OCI-M2 (cell line): Measurements from ENCODE around the gene PRPF4.

Experiments
- DNase-seq: peaks from one replicate; lab custom pipeline; 2025; ENCODE audit not compliant: unreplicated experiment; lab: John Stamatoyannopoulos, UW

PRPF4 gene

DNA sequence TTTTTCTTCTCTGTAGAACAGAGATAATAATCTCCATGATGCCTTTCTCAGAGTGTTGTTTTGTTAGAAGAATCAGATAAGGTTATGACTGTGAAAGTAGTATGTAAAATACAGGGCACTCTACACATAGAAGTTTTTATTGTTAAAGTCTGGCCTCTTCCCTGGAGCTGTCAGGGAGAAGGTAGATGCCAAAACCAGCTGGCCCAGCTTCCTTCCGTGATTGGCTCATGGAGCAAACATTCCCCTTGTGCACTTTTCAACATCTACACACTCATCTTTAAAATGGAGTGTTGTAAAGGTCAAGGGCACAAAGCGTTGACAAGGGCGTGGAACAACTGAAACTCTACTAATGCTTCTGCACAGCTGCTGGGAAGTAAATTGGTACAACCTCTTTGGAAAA is 35.1 kb downstream of the PRPF4 start:
- no peak for DNase-seq

DNA sequence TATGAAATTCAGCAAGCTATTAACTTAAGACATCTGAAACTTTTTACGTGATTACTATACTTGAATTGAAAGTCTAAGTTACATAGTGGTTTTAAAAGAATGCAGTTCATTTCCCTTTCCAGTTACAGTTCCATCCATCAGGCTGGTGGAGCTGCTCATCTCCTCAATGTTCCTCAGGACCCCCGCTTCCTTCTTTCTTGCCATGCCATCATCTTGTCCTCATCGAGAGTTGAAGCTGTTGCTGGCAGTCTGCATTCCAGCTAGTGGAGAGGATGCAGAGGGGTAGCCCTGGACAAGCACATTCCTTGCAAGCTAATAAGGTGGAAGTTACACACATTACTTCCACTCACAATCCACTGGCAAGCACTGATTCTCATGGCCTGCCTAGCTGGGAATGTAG is 36.5 kb downstream of the PRPF4 start:
- no peak for DNase-seq

DNA sequence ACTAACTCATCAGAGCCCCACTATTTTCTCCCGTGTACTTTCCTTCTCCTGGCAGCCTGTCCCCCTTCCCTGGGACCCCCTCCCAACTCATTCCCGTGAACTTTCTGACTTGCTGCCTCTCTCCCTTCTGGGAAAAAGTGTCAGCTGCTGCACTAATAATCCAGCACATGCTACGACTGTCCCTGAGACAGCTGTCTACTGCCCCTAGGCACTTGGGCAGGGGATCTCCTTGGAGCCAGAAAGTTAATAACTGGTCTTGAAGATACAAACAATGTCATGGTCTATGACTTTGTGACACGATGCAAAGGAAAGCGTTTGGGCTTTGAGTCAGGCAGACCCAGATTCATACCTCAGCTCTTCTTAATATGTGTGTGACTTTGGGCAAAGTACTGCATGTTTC is 37.8 kb downstream of the PRPF4 start:
- no peak for DNase-seq

DNA sequence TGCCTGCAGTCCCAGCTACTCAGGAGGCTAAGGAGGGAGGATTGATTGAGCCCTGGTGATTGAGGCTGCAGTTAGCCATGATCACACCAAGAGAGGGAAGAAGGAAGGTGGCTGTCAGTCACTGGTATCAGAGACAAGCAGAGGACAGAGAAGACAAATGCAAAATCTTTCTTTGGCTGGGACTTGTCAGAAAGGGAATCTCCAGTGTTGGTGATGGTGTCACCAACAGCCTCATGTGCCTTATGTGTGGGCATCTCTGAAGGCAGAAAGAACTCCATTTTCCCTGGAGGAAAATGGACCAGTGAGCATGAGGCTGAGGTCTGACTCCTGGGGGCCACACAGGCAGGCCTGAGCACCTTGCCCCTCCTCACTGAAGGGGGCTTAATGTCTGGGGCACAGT is 39.8 kb downstream of the PRPF4 start:
- no peak for DNase-seq

DNA sequence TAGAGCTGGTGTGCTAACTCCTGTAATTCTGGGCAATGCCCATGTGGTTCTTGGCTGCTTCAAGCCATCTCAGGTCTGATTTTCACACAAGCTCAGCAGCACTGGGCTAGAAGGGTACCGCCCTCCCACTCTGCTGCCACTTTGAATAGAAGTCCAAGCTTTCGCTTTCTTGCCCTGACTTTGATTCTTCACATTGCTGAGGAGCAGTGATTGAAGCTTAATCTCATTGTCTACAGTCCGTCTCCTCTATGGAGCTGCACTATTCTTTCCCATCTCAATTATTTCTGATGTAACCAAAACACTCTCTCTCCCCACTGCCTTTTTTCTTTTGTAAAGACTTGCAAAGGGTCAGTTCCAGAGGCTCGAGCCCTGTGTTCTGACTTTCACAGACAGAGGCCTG is 40.6 kb downstream of the PRPF4 start:
- no peak for DNase-seq

DNA sequence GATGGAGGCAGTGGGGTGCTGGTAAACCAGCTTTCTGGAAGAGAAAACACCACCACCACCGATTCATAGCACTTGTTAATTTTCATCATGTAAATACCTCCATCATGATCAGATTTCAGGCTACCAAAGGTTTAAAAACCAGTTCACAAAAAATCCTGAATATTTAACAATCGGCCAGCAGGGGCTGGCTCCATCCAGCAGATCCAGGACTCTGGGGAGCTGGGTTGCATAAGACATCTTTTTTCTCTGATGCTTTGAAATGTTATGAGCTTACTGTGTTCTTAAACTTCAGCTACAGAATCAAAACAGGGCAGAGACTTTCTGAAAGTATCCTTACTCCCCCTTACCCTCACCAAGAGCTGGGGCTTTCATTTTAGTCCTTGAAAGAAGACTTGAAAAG is 42.3 kb downstream of the PRPF4 start:
- no peak for DNase-seq

DNA sequence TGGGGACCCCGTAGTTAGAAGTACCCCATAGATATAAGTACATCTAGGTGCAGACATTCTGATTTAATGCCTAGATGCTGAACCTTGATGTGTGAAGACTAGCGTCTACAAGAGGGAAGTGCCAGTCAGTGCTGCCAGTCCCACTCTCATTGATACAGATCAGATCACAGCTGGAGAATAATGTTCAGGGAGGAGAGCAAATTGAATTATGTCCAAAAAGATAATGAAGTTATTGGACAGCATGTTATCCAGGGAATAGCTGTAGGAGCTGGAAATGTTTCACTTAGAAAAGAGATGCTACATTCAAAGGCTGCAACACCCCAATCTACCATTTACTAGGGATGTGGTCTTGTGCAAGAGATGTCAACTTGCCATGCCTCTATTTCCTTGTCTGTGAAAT is 43.6 kb downstream of the PRPF4 start:
- no peak for DNase-seq

DNA sequence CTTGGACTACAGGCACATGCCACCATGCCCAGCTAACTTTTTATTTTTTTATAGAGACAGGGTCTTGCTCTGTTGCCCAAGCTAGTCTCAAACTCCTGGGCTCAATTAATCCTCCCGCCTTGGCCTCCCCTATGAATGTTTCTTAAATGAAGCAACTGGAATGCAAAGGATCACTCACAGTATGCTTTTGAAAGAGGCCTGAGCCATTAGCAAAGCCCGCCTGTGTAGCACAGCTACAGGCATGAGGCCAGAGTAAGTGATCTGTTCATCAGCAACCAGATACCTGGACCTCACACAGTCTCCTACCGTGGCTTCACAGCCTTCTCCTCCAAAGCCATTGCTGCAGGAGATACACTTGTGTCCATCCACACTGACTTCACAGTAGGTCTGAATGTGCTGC is 44.6 kb downstream of the PRPF4 start:
- DNase-seq = no peak

DNA sequence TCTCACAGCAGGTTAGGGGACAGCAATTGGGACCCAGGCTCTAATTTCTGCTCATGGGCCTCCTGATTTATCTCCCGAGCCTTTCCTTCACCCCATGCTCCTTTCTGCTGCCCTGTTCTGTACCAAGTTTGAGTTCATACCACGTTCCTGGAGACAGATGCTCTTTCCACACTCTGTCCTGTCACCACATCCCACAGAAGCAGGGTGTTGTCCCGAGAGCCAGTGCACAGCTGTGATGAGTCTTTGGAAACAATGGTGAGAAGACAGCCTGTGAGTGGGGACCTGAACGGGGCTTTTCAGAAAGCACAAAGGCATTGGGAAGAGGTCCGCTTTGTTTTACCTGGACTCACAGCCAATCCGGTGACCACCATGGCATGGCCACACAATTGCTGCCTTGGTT is 47.2 kb downstream of the PRPF4 start:
- no peak for DNase-seq

DNA sequence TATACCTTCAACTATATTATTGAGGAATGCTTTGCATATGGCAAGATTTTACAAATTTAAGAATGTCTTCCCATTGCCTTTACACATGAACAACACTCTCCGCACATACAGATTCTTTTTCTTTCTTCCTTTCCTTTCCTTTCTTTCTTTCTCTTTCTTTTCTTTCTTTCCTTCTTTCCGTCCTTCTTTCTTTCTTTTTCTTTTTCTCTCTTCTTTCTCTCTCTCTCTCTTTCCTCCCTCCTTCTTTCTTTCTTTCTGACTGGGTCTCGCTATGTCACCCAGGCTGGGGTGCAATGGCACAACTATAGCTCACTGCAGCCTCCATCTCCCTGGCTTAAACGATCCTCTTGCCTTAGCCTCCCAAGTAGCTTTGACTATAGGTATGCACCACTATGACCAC is 50.8 kb downstream of the PRPF4 start:
- DNase-seq = no peak

DNA sequence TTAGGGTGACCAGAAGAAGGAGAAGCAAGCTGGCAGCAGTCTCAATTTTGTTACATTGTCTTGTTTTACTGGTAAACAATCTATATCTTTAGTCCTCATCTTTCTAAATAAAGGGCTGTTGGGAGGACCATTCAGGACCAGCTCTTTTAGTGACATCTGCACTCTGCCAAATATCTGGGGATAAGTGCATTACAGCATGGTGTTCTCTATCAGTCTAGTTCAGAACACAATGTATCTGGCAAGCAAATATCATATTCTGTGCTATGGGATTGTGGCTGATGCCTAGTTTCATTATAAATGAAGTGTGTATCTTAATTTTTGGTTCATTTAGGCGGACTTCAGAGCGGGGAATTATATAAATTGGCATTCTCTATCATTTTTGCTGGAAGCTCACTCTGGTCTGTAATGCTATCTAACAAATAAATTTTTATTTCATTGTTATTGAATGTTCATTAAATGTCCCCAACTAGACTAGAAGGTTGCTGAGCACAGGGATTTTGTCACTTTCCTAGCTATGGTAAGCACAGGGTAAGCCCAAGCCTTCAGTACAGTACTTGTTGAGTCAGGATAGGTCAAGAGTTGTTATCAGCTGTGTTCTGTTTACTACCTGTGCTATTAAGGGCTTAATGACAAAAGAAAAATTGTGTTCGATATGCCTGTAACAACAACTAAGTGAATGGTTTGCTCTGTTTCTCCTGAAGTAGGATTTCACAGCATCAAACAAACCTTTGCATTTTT is 52.8 kb downstream of the PRPF4 start:
- DNase-seq = no peak

DNA sequence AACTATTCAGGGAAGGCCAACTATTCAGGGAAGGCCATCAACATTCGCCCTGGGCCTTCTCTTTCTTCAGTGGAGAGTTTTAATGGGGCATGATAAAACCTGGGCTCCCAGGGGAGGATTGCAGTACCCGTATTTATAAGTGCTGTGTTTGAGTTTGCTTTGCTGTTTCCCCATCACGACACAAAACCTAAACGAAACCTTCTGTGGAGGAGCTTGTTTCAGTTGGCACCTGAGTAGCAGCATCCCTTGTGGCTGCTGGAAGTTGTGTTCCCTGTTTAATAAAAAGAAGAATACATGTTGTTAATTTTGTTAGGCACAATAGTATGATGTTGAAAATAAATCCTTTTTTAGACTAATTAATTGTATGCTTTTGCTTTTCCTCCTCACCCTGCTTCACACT is 56.3 kb downstream of the PRPF4 start:
- DNase-seq = no peak

DNA sequence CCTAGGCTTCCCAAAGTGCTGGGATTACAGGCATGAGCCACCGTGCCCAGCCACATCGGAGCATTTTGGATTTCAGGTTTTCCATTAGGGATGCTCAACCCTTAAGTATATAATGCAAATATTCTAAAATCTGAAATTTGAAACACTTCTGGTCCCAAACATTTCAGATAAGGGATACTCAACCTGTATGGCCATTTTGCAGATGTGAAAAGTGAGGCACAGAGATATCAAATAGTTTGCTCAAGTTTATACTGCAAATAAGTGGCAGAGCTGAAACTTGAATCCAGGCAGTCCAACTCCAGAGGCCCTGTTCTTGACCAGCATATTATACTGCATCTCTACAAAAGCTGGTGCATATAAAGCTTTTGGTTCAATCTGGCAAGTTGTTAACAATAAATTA is 62.3 kb downstream of the PRPF4 start:
- DNase-seq = no peak

DNA sequence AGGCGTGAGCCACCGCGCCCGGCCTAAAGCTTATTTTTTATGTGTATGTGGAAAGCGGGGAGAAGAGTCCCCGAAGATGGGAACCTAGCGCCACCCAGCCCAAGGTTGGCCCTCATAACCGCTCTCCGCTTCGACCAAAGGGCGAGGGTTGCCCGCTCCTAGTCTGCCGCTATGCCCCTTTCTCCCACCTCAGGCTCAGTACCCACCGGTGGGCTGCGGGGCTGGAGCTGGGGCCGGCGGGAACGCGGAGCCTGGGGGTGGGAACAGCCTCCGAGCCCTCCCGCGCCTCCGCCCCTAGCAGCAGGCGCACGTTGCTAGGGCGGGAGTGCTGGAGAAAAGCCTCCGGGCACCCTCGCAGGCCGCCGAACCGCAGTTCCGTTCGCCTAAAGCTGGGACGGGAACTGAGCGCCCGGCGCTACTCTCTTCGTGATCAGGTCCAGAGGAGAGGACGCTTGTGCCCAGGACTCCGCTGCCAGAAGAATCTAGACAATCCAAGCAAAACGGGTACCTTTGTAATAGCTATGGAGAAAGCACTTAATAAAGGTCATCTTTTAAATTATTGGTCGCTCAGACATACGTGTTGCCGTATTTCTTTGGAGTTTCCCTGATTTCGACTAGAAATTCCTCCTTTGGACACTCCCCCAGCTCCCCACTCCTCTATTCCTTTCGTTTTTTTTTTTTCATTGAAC is 64.7 kb downstream of the PRPF4 start, which contains the start of gene WDR31:
TSS of gene WDR31 (minus strand) at position 265 of the 689 bp plus-strand sequence. CDS start 8,253 bp downstream, outside the sequence.
- DNase-seq = peak; percentile 30

DNA sequence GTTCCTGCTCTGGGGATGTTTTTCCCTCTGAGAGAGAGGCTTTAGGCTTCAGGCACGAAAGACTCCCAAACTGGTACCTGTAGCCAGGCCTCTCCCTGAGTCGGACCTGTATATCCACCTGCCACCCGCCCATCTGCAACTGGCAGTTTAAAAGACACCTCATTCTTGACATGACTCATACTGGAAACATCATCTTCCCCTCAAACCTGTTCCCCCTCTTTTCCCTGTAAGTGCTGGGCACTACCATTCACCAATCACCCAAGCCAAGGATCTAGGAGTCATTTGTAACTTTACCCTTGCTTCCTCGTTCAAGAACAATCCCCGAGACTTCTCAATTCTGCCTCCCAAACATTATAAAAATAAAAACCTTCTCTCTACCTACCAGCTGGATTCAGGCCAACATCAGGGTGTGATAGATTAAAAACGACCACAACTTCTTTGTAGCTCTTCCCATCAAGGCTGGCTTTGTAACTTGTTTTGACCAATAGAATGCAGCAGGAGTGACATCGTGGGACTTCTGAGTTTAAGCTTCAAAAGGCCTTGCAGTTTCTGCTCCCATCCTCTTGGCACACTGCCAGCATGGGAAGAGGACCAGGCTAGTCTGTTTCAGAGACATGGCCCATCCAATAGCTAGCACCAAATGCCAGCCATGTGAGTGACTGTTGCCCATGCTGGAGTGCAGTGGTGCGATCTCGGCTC is 66.4 kb downstream of the PRPF4 start:
- DNase-seq = no peak
